Stimulated activated CD8-positive, alpha-beta memory T cell treated with anti-CD3 and anti-CD28 coated beads, Interleukin-4, amount 100 ng/mL, for 24 hours (primary cell): Measurements from ENCODE around the gene PLIN4.
"Not testable (repeated sequence)": the region's sequence is repeated elsewhere in the genome, so short reads cannot be mapped to it uniquely, and the experiment has no call there.

Experiments
- DNase-seq: peaks from one replicate; pipeline ENCODE4 v3.0.0-alpha.2; 2020; ENCODE audit warnings: low read depth

Gene PLIN4

GRCh38 chr19:4543842-4544647, 25.8 kb upstream of the PLIN4 start:
- DNase-seq, result no peak

GRCh38 chr19:4542896-4543841, 24.9 kb upstream of the PLIN4 start:
- no peak for DNase-seq

- DNase-seq, result not testable (repeated sequence)
These were observed 23.5 kb upstream of the PLIN4 start for GRCh38 chr19:4541806-4542145.

- DNase-seq, result no peak
These were observed 23.0 kb upstream of the PLIN4 start for GRCh38 chr19:4541114-4541805.

GRCh38 chr19:4539693-4540581, 21.7 kb upstream of the PLIN4 start, which contains the start of gene LRG1:
LRG1 (minus strand) TSS chr19:4540036; CDS start chr19:4540013, 23 bp downstream.
- DNase-seq, result no peak

GRCh38 chr19:4539169-4539692, 20.9 kb upstream of the PLIN4 start:
- no peak for DNase-seq

GRCh38 chr19:4538601-4538954, 20.3 kb upstream of the PLIN4 start:
- DNase-seq, result no peak

GRCh38 chr19:4537953-4538600, 19.8 kb upstream of the PLIN4 start:
- no peak for DNase-seq

- no peak for DNase-seq
These were observed 18.5 kb upstream of the PLIN4 start for GRCh38 chr19:4536798-4537197.

- peak; percentile 48 for DNase-seq
These were observed 16.8 kb upstream of the PLIN4 start, which contains the start of gene PLIN5 for GRCh38 chr19:4534836-4535658. PLIN5 (minus strand) TSS chr19:4535224; CDS start chr19:4534074, 1,150 bp downstream.

- no peak for DNase-seq
These were observed 15.6 kb upstream of the PLIN4 start for GRCh38 chr19:4533835-4534424.

- DNase-seq, result no peak
These were observed 15.0 kb upstream of the PLIN4 start for GRCh38 chr19:4533334-4533733.

- DNase-seq, result no peak
These were observed 13.4 kb upstream of the PLIN4 start for GRCh38 chr19:4531562-4532165.

GRCh38 chr19:4529924-4530522, 11.7 kb upstream of the PLIN4 start:
- no peak for DNase-seq

GRCh38 chr19:4528843-4529242, 10.6 kb upstream of the PLIN4 start:
- no peak for DNase-seq

- DNase-seq, result not testable (repeated sequence)
These were observed 9.1 kb upstream of the PLIN4 start for GRCh38 chr19:4527377-4527776.

- no peak for DNase-seq
These were observed 7.3 kb upstream of the PLIN4 start for GRCh38 chr19:4525563-4526002.
